SKM-1 treated with dmso at 0.1 percent for 144 hours (cell line): ENCODE measurements around the gene BBLN.
"Not testable (repeated sequence)": the region's sequence is repeated elsewhere in the genome, so short reads cannot be mapped to it uniquely, and the experiment has no call there.

Source experiments
- DNase-seq: peaks from one replicate; lab custom pipeline; 2025; ENCODE audit not compliant: unreplicated experiment; lab: John Stamatoyannopoulos, UW

Gene BBLN

DNA sequence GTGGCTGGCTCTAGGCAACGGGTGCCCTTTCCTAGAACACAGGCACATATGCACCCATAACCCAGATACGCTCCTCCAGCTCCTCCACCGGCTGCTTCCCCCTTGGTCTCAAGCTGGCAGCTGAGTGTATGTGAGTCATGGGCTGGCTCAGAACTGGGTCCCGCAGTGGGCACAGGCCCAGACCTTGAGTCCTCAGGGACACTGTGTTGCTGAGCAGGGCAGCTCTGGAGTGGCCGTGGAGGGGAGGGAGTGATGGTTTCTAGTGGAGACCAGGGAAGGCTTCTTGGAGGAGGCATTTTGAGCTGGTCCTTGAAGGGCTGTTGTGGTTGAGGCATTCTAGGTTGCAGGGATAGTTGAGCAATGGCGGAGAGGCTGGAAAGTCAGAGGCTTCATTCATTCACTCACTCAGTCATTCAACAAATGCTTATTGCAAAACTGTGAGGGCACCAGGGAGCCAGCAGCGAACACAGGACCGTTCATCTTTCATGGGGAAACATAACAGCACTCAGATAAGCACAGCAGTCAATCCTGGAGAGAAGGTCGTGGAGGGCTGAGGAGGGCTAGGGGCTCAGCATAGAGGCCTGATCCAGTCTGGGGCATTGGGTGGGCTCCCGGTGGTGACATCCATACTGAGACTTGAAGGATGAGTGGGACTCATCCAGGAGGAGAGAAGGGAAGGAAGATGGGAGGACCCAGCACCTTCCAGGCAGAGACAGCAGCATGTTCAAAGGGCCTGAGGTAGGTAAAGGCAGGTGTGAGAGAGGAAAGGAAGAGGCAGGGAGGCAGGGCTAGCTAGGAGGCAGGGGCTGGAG lies 2.4 kb downstream of the BBLN start:
- DNase-seq: no peak

- DNase-seq: no peak
Measured at GRCh38 chr9:128163027-128163515, 3.0 kb downstream of the BBLN start.

GRCh38 chr9:128163523-128164306 lies 3.6 kb downstream of the BBLN start:
- no peak for DNase-seq

GRCh38 chr9:128164307-128164885 lies 4.3 kb downstream of the BBLN start:
- no peak for DNase-seq

DNA sequence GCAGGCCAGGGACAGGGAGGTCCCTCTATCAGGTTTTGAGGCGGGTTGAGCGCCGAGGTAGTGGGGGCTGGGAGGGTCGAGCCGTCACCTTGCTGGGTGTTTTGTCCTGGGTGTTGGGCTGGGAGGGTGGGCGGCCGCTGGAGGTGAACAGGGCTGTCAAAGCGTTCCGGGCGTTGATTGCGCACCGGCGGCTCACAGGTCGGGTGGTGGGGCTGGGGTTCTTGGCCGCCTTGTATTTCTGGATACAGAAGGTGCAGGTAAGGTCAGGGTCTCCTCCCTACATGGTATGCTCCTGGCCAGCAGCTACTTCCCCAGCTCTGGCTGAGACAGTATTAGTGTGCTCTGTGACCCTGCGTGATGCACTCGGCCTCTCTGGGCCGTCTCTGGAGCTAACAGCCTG lies 6.1 kb downstream of the BBLN start:
- no peak for DNase-seq

DNA sequence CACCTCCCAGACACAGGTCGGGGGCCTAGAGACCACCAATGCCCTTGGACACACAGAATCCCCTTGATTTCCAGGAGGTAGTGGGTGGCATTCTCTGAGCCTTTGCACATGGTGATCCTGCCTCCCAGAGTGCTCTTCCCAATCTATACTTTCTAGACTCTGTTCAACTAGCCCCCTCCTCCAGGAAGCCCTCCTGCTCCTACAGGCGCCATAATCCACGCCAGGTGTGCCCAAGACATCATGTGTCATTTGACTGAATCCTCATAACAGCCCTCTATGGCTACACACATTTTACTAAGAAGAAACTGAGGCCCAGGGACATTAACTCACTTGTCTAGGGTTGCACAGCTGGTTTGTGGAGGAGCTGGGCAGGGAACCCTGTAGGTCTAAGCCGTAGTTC lies 7.1 kb downstream of the BBLN start:
- no peak for DNase-seq

- DNase-seq: no peak
Measured at GRCh38 chr9:128168731-128169308, 8.8 kb downstream of the BBLN start.

DNA sequence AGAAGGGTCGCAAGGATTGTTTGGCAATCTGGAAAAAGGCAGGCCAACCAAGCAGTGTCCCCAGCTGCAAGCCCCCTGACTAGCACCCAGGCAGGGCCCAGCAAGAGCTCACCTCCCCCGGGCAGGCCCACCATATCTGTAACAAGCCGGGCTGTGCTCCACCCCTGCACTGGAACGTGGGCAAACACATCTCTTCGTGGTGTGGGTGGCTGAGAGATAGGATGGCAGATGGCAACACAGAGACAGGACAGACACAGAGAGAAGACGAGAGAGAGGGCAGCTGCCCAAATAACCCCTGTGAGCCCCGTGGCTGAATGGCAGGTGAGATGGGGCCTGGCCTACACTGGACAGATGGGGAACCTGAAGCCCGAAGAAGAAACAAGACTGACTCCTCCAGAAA lies 9.4 kb downstream of the BBLN start:
- no peak for DNase-seq

DNA sequence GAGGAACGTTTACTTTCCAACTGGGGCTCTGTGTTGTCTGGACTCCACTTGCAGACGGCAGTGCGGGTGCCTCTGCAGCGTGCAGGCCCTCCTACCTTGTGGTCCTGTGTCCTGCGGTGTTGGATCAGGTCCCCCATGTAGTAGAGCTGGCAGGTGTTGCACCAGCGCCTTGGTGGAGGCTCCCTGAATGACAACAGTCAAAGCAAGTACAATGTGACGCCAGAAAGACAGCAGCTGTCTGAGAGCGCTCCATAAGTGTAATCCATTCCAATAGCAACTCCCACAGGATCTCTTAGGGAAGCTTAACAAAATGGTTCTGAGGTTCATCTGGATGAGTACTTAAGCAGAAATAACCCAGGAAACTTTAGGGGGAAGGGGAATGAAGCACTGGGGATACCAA lies 9.9 kb downstream of the BBLN start:
- DNase-seq: no peak

- DNase-seq: no peak
Measured at GRCh38 chr9:128174062-128174461, 14.0 kb downstream of the BBLN start.

GRCh38 chr9:128175102-128175563 lies 15.1 kb downstream of the BBLN start:
- no peak for DNase-seq

DNA sequence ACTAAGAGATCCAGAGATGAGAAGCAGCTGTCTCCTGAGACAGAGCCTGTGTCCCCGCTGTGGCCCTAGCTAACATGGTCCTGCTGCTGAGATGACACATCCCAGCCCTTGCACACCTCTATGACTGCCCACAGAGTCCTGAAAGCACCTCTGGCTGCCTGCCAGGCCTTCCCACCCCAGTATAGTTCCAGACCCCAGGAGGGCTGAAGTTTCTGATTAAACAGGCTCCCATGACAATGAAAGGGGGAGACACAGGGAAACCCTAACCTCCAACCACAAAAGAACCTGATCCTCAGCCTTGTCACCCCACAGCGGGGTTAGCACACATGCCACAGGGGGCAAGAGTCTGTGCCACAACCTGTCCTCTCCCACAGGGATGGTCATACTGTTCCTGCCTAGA lies 15.7 kb downstream of the BBLN start:
- DNase-seq: no peak

DNA sequence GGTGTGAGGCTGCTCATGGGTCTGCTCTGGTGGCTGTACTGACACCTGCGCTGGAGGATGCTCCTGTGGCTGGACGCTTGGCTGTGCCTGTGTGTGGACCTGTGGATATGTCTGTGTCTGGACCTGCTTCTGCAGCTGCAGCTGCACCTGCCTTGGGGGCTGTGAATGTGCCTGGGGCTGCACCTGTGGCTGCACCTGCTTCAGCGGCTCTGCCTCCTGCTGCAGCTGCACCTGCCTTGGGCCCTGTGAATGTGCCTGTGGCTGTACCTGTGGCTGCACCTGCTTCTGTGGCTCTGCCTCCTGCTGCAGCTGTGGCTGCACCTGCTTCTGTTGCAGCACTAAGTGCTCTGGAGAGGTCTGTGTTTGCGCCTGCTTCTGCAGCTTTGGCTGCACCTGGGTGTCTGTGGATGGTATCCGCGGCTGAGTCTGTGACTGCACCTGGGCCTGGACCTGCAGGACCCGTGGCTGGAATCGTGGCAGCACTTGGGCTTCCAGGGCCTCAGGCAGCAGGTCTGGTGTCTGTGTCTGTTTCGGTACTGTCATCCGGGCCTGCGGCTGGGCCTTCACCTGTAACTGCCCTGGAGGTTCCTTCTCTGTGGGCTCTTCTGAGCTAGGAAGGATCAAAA lies 18.9 kb downstream of the BBLN start:
- DNase-seq: no peak

DNA sequence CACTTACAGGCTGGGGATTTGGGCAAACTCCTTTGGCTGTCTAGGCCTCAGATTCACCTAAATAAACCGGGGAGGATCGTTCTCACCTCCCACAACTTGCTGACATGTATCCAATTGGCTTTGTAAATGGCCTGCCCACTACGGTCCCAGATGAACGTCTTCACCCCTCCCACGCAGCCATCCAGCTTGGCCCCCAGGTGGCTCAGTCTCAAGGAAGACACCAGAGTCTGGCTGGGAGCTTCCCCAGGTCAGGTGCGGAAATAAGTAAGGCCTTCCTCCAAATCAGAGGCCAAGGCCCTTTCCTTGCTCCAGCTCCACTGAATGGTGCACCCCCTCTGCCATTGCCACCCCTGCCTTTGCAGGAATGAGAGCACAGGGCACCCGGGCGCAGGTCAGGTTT lies 19.9 kb downstream of the BBLN start:
- no peak for DNase-seq

DNA sequence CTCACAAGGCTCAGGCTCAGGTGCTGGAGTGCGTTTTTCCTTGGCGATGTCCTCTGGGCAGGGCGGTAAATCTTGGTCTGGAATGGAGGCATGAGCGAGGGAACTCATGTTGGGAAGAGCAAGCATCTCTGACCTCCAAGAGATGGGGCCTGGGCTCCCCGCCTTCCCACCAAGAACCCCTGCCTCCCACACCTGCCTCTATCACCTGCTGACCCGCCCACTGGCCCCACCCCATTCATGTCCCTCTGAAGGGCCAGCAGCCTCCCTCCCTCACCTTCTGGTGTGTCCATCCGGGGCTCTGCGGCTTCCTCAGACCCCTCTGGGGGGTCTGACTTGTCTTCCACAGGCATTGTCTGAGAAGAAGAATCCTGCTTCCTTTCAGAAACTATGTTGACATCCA lies 20.4 kb downstream of the BBLN start:
- DNase-seq: no peak

DNA sequence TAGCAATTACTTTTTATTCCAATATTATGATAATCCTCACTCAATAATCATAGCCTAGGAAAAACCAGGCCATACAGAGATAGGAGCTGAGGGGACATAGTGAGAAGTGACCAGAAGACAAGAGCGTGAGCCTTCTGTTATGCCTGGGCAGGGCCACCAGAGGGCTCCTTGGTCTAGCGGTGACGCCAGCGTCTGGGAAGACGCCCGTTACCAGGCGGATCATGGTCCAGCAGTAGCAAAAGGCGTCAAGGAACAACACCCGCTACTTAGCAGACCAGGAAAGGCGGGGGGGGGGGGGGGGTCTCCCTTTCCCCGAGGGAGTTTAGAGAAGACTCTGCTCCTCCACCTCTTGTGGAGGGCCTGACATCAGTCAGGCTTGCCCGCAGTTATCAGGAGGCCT lies 21.4 kb downstream of the BBLN start:
- DNase-seq: not testable (repeated sequence)

GRCh38 chr9:128182893-128183588 lies 23.0 kb downstream of the BBLN start:
- DNase-seq: no peak

DNA sequence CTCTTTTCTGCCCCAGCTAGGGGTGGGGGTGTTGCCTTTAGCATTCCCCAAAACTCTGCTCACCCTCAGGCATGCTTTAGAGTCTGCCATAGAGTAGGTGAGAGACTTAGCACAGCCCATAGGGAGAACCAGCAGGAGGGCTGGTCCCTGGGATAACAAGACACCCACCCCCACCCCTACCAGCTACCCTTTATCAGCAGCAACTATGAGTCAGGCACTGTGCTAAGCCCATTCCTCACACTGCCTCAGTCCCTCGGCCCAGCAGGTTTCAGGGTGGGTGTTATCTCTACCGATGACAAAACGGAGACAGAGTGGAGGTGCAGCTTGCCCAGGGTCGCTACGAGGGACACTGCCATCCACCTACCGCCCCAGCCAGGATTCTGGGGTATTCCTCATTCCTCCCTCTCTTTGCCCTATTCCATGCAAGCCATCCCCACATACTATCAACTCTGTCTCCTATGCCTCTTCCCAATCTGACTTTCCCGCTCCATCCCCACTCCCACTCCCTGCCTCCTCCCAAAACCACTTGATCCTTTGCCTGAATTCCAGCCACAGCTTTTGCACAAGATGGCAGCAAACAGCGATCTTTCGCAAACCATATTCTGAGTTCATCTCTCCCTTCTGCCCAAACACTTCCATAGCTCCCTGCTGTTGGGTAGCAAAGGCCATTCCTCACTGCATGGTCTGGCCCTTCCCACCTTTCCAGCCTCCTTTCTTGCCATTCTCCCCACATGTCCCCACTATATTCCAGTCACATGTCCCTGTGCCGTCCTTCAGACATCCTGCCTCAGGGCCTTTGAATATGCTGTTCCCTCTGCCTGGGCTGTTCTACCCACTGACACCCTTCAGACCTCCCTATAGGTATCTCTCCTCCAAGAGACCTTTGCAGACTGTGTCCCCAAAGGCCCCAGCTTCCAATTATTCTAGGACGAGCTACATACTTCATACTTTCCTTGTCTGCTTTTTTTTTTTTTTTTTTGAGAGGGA lies 26.2 kb downstream of the BBLN start:
- no peak for DNase-seq

GRCh38 chr9:128187361-128187760 lies 27.3 kb downstream of the BBLN start:
- DNase-seq: no peak
